OCI-LY7 (cell line): ENCODE measurements around the gene KCNH1. TPM values are rescaled to one million over a fixed set of nuclear protein-coding genes. Genes with fewer than 3 reads are reported as not detected.

Experiments used
- BruUV-seq: library from RNA; stranded (reverse); fragments of 400-500 nt; replicated peaks from 2 replicates; lab custom pipeline; 2021; lab: Mats Ljungman, UMichigan
- CTCF ChIA-PET: fragments of 300-600 bp; sonication (Branson Sonifier 250); formaldehyde crosslinking; loops from one replicate; lab custom pipeline; 2022; ENCODE audit warnings: antibody characterized with exemption; ENCODE audit not compliant: unreplicated experiment; lab: Charles Lee
- POLR2A ChIA-PET: fragments of 300-600 bp; sonication (Branson Sonifier 250); formaldehyde crosslinking; loops from one replicate; lab custom pipeline; 2022; ENCODE audit warnings: antibody characterized with exemption; lab: Charles Lee
- DNase-seq: peaks from one replicate; pipeline ENCODE4 v3.0.0-alpha.2; 2015; ENCODE audit warnings: low spot score
- H2AFZ ChIP-seq: fragments of 200-600 bp; sonication (generic), shearing (Covaris generic); 2 replicates; pipeline ENCODE4 v1.6.1; 2014; ENCODE audit warnings: mild to moderate bottlenecking, antibody characterized with exemption, low read length, moderate library complexity
- H3K27ac ChIP-seq: fragments of 200-600 bp; sonication (generic); 2 replicates; pipeline ENCODE4 v1.5.1; 2014; ENCODE audit warnings: mixed run types, low read depth, mild to moderate bottlenecking, moderate library complexity, low read length, inconsistent platforms; ENCODE audit not compliant: poor library complexity, severe bottlenecking
- H3K36me3 ChIP-seq: fragments of 200-600 bp; sonication (generic); 2 replicates; pipeline ENCODE4 v1.6.1; 2014; ENCODE audit warnings: mild to moderate bottlenecking, antibody characterized with exemption, low read length, moderate library complexity, mixed read lengths; ENCODE audit not compliant: insufficient read depth
- H3K4me1 ChIP-seq: fragments of 200-600 bp; sonication (generic); 2 replicates; pipeline ENCODE4 v1.5.1; 2014; ENCODE audit warnings: mild to moderate bottlenecking, low read length; ENCODE audit not compliant: insufficient read depth, poor library complexity, severe bottlenecking
- H3K4me2 ChIP-seq: fragments of 200-600 bp; sonication (generic); 2 replicates; pipeline ENCODE4 v1.6.1; 2014; ENCODE audit warnings: mild to moderate bottlenecking, low read length
- H3K4me3 ChIP-seq: fragments of 200-600 bp; sonication (generic); 2 replicates; pipeline ENCODE4 v1.5.1; 2014; ENCODE audit warnings: mild to moderate bottlenecking, low read depth, low read length; ENCODE audit not compliant: poor library complexity, severe bottlenecking
- H3K79me2 ChIP-seq: fragments of 200-600 bp; sonication (generic); 2 replicates; pipeline ENCODE4 v1.6.1; 2016; ENCODE audit warnings: low read depth, mild to moderate bottlenecking, low read length, moderate library complexity, mixed read lengths; ENCODE audit not compliant: insufficient read depth
- H3K9me2 ChIP-seq: fragments of 200-600 bp; sonication (generic); 2 replicates; pipeline ENCODE4 v1.6.1; 2016; ENCODE audit warnings: mild to moderate bottlenecking, low read length, mixed read lengths; ENCODE audit not compliant: insufficient read depth
- H3K9me3 ChIP-seq: fragments of 200-600 bp; sonication (generic); 2 replicates; pipeline ENCODE4 v1.6.1; 2014; ENCODE audit warnings: mild to moderate bottlenecking, mixed run types, low read length, mixed read lengths
- H4K20me1 ChIP-seq: fragments of 200-600 bp; sonication (generic); 2 replicates; pipeline ENCODE4 v1.6.1; 2014; ENCODE audit warnings: mild to moderate bottlenecking, antibody characterized with exemption, low read length, moderate library complexity, mixed read lengths; ENCODE audit not compliant: insufficient read depth
- EZH2phosphoT487 ChIP-seq: fragments of 200-600 bp; sonication (generic); IDR thresholded peaks from 2 replicates; pipeline ENCODE4 v1.6.1; 2018; ENCODE audit warnings: low read depth, borderline replicate concordance, mild to moderate bottlenecking, mixed run types, antibody characterized with exemption, low read length, moderate library complexity, mixed read lengths
- intact Hi-C: fragments of 100-400 bp; cut with micrococcal nuclease; formaldehyde crosslinking; loops from one replicate; pipeline ENCODE4 v1.10.0; 2022; ENCODE audit not compliant: unreplicated experiment
- total RNA-seq, 2 experiments: library from RNA; depleted of rRNA in 1 of 2; stranded (reverse); fragments of >200 nt in 1 of 2; shearing (Covaris generic) in 1 of 2; gene quantifications; 2 replicates each; pipeline ENCODE4 v1.2.3, GENCODE V29; 2014 to 2022
- TF ChIP-seq, protein P1 (sequence below): fragments of 200-600 bp; sonication (generic); conservative IDR thresholded peaks from 2 replicates; pipeline ENCODE4 v1.5.1; 2014; ENCODE audit warnings: mild to moderate bottlenecking, antibody characterized with exemption, low read length, moderate library complexity, mixed read lengths

KCNH1 gene
- total RNA-seq, 2 experiments from 2014 or later = not detected

DNA sequence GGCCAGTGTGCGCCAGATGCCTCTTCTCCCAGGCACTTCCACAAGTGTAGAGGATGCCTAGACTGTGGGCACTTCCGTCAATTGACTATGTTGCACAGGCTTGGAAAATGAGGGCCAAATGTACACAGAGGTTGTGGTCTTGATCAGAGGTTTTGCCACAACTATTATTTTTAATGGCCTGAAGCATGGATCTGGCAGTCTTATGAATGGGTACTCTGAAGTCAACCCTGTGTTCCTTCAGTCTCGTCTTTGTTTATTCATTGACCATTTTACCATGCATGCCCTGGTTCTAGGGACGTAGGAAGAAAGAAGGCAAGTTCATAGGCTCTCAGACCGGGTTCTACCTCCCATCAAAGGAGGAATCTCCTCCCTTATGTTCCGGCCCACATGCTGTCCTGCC lies 476.1 kb downstream of the KCNH1 start:
- Histone ChIP-seq H3K79me2 (no peaks in the 10 kb centered on the region), H2AFZ (no peak overlapping the region), H3K4me2 (no peak overlapping the region), H3K9me3 (peaks cover 3% of the 10 kb centered on the region; the same call in 1 of the 2 replicates), H3K4me3 (no peak overlapping the region), H4K20me1 (no peaks in the 10 kb centered on the region), H3K4me1 (no peaks in the 10 kb centered on the region), H3K27ac (no peak overlapping the region), H3K9me2 (no peaks in the 10 kb centered on the region), H3K36me3 (no peaks in the 10 kb centered on the region)
- no TSS peak for BruUV-seq
- intact Hi-C loops = no loop called here
- TF ChIP-seq, protein P1, sequence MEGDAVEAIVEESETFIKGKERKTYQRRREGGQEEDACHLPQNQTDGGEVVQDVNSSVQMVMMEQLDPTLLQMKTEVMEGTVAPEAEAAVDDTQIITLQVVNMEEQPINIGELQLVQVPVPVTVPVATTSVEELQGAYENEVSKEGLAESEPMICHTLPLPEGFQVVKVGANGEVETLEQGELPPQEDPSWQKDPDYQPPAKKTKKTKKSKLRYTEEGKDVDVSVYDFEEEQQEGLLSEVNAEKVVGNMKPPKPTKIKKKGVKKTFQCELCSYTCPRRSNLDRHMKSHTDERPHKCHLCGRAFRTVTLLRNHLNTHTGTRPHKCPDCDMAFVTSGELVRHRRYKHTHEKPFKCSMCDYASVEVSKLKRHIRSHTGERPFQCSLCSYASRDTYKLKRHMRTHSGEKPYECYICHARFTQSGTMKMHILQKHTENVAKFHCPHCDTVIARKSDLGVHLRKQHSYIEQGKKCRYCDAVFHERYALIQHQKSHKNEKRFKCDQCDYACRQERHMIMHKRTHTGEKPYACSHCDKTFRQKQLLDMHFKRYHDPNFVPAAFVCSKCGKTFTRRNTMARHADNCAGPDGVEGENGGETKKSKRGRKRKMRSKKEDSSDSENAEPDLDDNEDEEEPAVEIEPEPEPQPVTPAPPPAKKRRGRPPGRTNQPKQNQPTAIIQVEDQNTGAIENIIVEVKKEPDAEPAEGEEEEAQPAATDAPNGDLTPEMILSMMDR = no peak
- TF ChIP-seq EZH2phosphoT487 = no peak
- ChIA-PET CTCF (no interaction called here), POLR2A (no interaction called here)
- no peak for DNase-seq

DNA sequence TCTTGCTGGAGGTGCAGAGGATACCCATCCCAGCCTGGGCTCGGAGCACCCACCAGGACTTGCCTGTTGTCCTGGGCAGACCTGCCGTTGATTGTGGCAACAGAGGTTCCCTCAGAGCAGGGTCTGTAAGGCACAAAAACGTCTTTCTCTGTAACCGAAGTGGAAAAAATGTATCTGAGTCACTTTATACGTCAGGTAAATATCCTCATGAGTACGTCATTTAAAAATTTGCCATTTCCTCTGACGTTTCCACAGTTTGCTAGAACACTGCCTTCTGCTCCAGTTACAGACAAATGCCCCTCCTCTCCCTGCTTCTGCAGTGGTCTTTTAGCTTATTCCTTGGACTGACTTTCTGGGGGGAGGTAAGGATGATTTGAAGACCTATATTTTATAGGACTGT lies 478.4 kb downstream of the KCNH1 start:
- Histone ChIP-seq H4K20me1 (no peaks in the 10 kb centered on the region), H2AFZ (no peak overlapping the region), H3K9me2 (no peaks in the 10 kb centered on the region), H3K4me3 (no peak overlapping the region), H3K36me3 (no peaks in the 10 kb centered on the region), H3K4me2 (no peak overlapping the region), H3K9me3 (peaks cover 3% of the 10 kb centered on the region; the same call in 1 of the 2 replicates), H3K27ac (no peak overlapping the region), H3K79me2 (no peaks in the 10 kb centered on the region), H3K4me1 (no peaks in the 10 kb centered on the region)
- CTCF ChIA-PET = no interaction called here
- TF ChIP-seq, protein P1 = no peak
- TF ChIP-seq EZH2phosphoT487 = no peak
- no peak for DNase-seq
- BruUV-seq = no TSS peak
- POLR2A ChIA-PET = no interaction called here
- intact Hi-C loops = no loop called here

- Histone ChIP-seq H3K27ac (no peak overlapping the region), H3K9me2 (no peaks in the 10 kb centered on the region), H2AFZ (no peak overlapping the region), H3K4me3 (no peak overlapping the region), H3K9me3 (peaks cover 3% of the 10 kb centered on the region; the same call in 1 of the 2 replicates), H3K4me2 (no peak overlapping the region), H3K36me3 (no peaks in the 10 kb centered on the region), H3K79me2 (no peaks in the 10 kb centered on the region), H3K4me1 (no peaks in the 10 kb centered on the region), H4K20me1 (no peaks in the 10 kb centered on the region)
- POLR2A ChIA-PET = no interaction called here
- TF ChIP-seq, protein P1 = no peak
- TF ChIP-seq EZH2phosphoT487 = no peak
- no TSS peak for BruUV-seq
- intact Hi-C loops = no loop called here
- DNase-seq = no peak
- CTCF ChIA-PET = no interaction called here
Observed at GRCh38 chr1:210654176-210654981, 479.6 kb downstream of the KCNH1 start.
